RWPE1 (cell line): ENCODE results near the gene CORO7.
A peak's percentile ranks its signal among the peaks of the same experiment; 100 is the strongest.

Source experiments
- CTCF ChIA-PET: fragments of 350-600 bp; sonication (Branson Sonifier 250); formaldehyde crosslinking; extraction: SDS; loops from one replicate; lab custom pipeline; 2021; lab: Yijun Ruan, JAX
- POLR2A ChIA-PET: fragments of 400-600 bp; formaldehyde crosslinking; extraction: SDS; loops from one replicate; lab custom pipeline; 2020; ENCODE audit warnings: antibody characterized with exemption; ENCODE audit not compliant: low non-redundant PET; lab: Yijun Ruan, JAX
- DNase-seq: peaks from one replicate; pipeline ENCODE4 v3.0.0; 2012; ENCODE audit warnings: low spot score
- H3K27ac ChIP-seq: fragments of 450-650 bp; 2 replicates; pipeline ENCODE4 v1.5.1; 2017
- CTCF ChIP-seq: fragments of 450-650 bp; conservative IDR thresholded peaks from 2 replicates; pipeline ENCODE4 v1.5.1; 2017; ENCODE audit warnings: low read depth, mild to moderate bottlenecking

The CORO7 gene

GRCh38 chr16:4306470-4307214 is 109.8 kb downstream of the CORO7 start:
- CTCF ChIA-PET: interaction anchor here (0.6 to 1.2 kb wide), 4 partner anchors 14 to 23 kb away, joined by 3 to 4 read pairs (median 3); no protein-coding TSS in a partner anchor
- no peak for DNase-seq
- TF ChIP-seq CTCF: no peak
- POLR2A ChIA-PET: no interaction called here
- H3K27ac ChIP-seq: peak overlapping the region; percentile 99
